IPS-18a (cell line): ENCODE results near the gene GPATCH8.

Experiments used
- H3K27ac ChIP-seq: one replicate; pipeline ENCODE4 v1.5.1; 2013; ENCODE audit warnings: low read length
- H3K27me3 ChIP-seq: one replicate; pipeline ENCODE4 v1.6.1; 2013; ENCODE audit warnings: mild to moderate bottlenecking, low read length; ENCODE audit not compliant: control insufficient read depth, insufficient read depth
- H3K36me3 ChIP-seq: one replicate; pipeline ENCODE4 v1.6.1; 2013; ENCODE audit warnings: low read depth, low read length; ENCODE audit not compliant: control insufficient read depth
- H3K4me1 ChIP-seq: one replicate; pipeline ENCODE4 v1.6.1; 2013; ENCODE audit warnings: low read depth, low read length; ENCODE audit not compliant: control insufficient read depth
- H3K4me3 ChIP-seq: one replicate; pipeline ENCODE4 v1.5.1; 2013; ENCODE audit warnings: low read length
- H3K9ac ChIP-seq: one replicate; pipeline ENCODE4 v1.6.1; 2013; ENCODE audit warnings: mild to moderate bottlenecking, low read length, moderate library complexity
- H3K9me3 ChIP-seq: one replicate; pipeline ENCODE4 v1.6.1; 2013; ENCODE audit warnings: low read depth, low read length; ENCODE audit not compliant: control insufficient read depth

The GPATCH8 gene

DNA sequence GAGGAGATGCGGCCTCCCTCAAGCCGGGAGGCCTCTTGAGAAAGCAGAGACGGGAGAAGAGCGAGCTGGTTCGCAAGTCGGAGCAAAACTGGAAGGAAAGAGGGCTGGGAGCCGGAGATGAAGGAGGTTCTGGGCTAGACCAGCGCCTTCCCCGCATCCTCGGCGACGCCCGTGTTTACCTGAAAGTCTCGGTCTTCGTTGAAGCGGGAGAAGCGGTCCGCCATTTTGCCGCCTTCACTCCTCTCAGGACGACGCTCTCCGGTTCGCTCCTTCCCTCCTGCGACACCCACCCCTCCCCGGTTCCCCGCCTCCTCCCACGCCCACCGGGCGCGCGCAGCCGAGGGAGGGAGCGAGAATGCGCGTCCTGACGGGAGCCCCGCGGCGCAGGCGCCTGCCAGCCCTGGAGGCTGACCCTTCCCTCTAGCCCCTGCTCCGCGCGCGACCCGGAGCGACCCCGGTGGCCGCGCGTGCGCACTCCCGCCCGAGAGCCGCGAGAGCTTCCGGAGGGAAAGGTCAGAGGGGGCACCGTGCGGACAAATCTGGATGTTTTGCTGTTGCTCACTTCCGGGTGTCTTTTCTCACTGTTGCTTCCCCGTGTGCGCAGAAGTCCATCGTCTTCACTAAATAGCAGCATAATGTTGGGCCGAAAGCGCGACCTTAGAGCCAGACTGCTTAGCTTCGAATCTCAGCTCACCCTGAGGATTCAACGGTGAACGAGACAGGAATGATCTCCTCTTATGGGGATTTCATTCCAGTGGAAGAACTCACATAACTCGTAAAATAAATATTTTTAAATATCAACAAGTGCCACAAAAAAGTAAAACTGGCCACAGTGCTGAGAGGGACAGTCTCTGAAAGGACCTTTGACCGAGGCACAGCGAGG is at the start of gene GPATCH8:
GPATCH8 (minus strand) TSS at position 260 of the 883 bp plus-strand sequence; CDS start at position 224, 36 bp downstream.
- no peaks in the 10 kb centered on the region for H3K27me3 ChIP-seq
- no peaks in the 10 kb centered on the region for H3K36me3 ChIP-seq
- peak within 1 kb of the TSS; percentile 68 for H3K4me3 ChIP-seq
- H3K4me1 ChIP-seq = peaks cover 7% of the 10 kb centered on the region
- no peaks in the 10 kb centered on the region for H3K9me3 ChIP-seq
- peak within 1 kb of the TSS; percentile 88 for H3K27ac ChIP-seq
- peak within 1 kb of the TSS; percentile 94 for H3K9ac ChIP-seq

DNA sequence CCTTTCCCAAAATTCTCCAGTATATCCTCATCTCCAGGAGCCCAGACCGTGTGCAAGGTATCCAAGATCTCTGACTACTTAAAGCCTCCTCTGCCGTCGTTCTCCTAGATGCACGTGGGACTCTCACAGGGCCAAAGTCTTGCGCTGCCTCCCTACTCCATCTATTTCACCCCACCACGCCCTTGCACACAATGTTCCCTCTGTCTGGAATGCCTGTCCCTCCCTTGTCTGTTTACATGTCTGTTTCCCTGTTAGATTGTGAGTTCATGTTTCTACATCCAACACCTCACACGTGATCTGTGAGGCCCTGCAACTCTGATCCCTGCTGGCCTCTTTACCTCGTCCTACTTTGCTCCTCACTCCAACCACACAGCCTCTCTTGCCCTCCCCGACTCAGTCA is 49.2 kb upstream of the GPATCH8 start:
- Histone ChIP-seq H3K27ac (no peak overlapping the region), H3K4me1 (peaks cover 34% of the 10 kb centered on the region)

DNA sequence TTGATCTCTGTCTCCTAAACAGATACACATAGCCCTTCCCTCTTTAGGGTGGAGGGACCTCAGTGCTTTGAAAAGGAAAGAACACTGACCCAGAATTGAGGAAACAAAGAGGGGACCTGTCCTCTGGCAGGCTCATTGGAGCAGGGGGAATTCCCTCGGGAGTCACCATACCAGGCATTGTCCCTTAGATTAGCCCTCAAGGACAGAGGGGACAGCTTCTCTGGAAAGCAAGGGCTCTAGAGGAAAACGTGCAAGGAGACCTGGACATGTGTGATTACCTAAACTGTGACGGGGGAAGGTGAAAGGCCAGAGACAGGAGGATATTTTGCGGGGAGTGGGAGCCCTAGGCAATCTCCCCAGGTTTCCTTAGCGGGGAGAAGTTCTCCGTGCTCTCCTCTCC is 46.5 kb upstream of the GPATCH8 start:
- H3K9me3 ChIP-seq = no peaks in the 10 kb centered on the region
- H3K9ac ChIP-seq = no peak overlapping the region
- H3K4me3 ChIP-seq = no peak overlapping the region
- peaks cover 35% of the 10 kb centered on the region for H3K4me1 ChIP-seq
- peaks cover 19% of the 10 kb centered on the region for H3K27me3 ChIP-seq
- H3K27ac ChIP-seq = no peak overlapping the region
- no peaks in the 10 kb centered on the region for H3K36me3 ChIP-seq

More for the DNA sequence above, 49.2 kb upstream of the GPATCH8 start:
- Histone ChIP-seq H3K9me3 (no peaks in the 10 kb centered on the region), H3K36me3 (no peaks in the 10 kb centered on the region), H3K27me3 (peaks cover 9% of the 10 kb centered on the region), H3K4me3 (no peak overlapping the region), H3K9ac (no peak overlapping the region)

DNA sequence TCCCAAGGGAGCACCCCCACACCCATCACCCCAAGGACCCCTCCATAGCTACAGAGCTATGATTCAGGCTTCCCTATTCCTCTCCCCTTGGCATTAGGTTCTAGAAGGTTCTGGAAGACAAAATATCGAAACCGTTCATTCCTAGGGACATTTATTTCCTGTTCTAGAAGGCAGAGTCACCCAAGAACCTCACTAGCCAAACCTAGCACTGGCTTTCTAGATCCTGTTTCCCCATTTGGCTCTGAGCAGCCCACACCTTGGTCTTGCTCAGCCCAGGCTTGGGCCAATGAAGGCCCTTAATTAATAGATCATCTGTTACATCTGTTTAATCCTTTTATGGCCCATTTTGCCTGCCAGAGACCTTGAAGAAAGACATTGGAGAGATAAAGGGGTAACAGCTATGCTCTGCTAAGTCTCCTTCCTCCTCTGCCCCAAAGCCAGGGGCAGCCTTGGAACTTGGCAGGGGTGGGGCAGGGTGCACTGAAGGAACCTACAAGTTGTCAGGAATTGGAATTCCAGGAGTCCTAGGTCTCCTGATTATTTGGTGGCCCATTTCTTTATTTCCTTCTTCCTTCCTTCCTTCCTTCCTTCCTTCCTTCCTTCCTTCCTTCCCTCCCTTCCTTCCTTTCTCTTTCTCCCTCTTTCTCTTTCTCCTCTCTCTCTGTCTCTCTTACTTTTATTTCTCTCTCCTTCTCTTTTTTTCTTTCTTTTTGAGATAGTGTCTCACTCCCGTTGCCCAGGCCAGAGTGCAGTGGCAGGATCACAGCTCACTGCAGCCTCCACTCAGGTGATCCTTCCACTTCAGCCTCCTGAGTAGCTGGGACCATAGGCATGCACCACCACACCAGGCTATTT is 45.4 kb upstream of the GPATCH8 start:
- Histone ChIP-seq H3K36me3 (no peaks in the 10 kb centered on the region), H3K27ac (no peak overlapping the region), H3K9ac (no peak overlapping the region), H3K4me1 (peaks cover 46% of the 10 kb centered on the region), H3K4me3 (no peak overlapping the region), H3K27me3 (peaks cover 30% of the 10 kb centered on the region), H3K9me3 (no peaks in the 10 kb centered on the region)

DNA sequence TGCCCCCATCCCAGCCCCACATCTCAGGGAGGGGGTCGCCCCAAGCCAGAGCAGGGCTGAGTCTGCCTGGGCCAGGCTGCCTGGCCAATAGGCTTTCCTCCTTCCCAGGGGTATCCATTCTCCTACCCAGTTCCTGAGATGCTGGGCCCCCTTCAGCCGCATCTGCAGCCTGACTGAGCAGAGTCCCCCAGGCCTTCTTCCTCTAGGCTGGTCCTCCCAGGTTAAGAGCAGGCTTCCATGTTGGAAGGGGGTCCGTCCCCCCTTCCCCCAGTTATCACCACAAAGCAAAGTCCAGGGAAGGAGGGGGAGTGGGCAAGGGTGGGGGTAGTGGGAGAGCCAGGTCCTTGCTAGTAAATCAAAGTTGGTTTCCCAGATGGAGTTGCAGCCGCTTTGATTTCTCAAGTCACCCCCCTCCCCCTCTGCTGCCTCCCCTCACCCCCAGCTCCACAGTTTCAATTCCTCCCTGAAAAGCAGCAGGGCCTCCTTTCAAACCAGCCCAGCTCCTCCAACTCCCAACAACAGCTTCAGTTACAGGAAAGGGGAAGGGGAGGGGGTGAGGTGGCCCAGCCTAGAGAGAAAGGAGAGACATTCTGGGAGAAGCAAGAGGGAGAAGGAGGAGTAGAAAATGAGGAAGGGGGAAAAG is 44.5 kb upstream of the GPATCH8 start:
- Histone ChIP-seq H3K4me1 (peaks cover 53% of the 10 kb centered on the region), H3K27ac (no peak overlapping the region), H3K36me3 (no peaks in the 10 kb centered on the region), H3K27me3 (peaks cover 30% of the 10 kb centered on the region), H3K9ac (peak overlapping the region; percentile 21), H3K9me3 (no peaks in the 10 kb centered on the region), H3K4me3 (peak overlapping the region; percentile 18)

DNA sequence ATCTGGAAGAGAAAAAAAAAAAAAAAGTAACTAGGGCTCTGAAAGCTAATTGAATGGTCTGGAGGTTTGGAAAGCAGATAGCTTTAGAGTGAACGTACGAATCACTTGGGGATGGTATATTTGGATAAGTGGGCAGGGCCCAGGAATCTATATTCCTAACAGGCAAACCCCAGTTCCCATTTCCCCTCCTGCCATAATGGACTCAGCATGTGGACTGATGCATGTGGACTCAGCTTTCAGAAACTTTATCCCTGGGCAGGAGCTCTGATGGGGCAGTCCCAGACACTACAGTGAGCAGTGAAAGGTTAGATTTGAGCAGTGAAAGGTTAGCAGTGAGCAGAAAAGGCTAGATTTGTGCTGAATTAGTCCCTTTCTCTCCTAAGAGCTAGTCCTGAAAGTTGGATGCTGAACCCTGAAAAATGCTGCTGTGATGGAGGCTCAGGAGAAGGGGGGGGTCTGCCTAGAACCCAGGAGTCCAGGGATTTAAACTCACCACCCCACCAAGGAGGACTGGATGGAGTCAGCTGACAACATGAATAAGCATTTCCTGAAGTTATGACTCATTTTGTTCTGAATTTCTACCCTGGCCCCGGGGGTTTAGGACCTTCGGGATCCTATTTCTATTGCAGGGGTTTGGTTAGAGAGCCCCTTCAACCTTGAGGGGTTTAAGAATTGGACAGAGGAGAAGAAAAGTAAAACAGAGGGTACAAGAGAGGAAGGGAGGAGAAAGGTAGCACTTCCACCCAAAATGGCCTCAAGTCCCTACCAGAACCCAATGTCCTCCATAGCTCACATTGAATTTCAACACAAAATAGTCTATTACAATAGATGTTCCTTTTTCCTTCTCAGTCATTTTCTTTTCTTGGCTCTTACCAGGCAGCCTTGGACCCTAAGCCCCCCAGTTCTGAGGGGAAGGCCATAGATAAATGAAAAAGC is 43.7 kb upstream of the GPATCH8 start:
- Histone ChIP-seq H3K4me3 (peak overlapping the region; percentile 18), H3K4me1 (peaks cover 60% of the 10 kb centered on the region), H3K27me3 (peaks cover 30% of the 10 kb centered on the region), H3K27ac (no peak overlapping the region), H3K36me3 (no peaks in the 10 kb centered on the region), H3K9ac (peak overlapping the region; percentile 21), H3K9me3 (no peaks in the 10 kb centered on the region)

DNA sequence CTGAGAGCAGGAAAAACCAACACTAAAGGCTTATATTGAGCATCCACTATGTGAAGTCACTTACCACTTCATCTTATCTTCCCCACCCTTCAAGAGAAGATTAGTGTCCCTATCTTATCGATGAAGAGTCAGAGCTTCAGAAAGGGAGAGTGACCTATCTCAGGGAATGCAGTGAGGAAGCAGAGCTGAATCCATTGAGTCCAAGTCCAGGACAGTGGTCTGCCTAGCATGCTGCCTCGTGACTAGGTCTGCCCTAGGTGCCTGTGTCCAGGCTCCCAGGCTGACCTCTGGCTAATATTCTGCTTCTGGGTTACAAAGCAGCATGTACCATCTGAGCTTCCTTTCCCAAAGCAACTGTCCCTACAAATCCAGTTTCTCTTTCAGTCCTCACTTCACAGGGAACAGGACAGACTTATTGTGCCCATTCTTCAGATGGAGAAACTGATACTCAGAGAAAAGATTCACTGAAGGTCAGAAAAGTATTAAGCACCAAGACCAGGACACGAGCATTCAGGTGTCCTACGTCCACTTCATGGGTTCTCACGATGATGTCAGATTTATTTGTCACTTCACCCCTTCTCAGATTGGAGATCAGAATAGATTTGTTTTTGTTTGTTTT is 40.8 kb upstream of the GPATCH8 start:
- Histone ChIP-seq H3K4me3 (peak overlapping the region; percentile 36), H3K9ac (no peak overlapping the region), H3K36me3 (no peaks in the 10 kb centered on the region), H3K4me1 (peaks cover 68% of the 10 kb centered on the region), H3K27me3 (peaks cover 36% of the 10 kb centered on the region), H3K27ac (peak overlapping the region; percentile 26), H3K9me3 (no peaks in the 10 kb centered on the region)

DNA sequence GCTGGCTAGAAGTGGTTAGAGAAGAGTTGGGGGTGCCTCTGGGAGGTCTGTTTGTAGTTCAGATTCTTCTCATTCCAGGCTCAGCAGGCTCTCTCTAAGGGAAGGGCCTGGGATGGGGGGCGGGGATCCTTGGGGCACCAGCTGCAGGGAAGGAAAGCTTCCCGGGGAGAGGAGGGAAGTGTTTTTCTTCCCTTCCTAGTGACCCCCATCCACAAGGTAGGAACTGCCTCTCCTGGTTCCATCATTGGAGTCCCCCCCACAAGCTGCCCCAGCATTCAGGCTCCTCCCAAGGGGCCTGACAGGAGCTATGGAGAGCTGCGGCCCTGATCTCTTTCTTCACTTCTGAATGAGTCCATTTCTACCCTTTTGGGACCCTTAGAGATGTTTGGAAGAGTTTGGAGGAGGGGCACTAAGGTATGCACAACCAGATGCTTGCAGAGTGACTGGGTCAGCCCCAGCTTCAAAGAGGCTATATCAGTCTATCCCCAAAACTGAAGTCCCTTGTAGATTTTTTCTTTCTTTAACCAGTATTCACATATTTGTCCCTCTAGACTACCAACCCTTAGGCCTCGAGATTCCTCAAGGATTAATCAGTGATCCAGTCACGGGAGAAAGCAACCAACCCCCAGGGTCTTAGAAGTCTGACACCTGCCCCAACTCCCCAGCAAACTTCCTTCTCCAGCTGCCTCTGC is 40.2 kb upstream of the GPATCH8 start:
- H3K27ac ChIP-seq = peak overlapping the region; percentile 26
- H3K9me3 ChIP-seq = no peaks in the 10 kb centered on the region
- peaks cover 43% of the 10 kb centered on the region for H3K27me3 ChIP-seq
- H3K36me3 ChIP-seq = no peaks in the 10 kb centered on the region
- H3K4me1 ChIP-seq = peaks cover 65% of the 10 kb centered on the region
- peak overlapping the region; percentile 36 for H3K4me3 ChIP-seq
- H3K9ac ChIP-seq = no peak overlapping the region

DNA sequence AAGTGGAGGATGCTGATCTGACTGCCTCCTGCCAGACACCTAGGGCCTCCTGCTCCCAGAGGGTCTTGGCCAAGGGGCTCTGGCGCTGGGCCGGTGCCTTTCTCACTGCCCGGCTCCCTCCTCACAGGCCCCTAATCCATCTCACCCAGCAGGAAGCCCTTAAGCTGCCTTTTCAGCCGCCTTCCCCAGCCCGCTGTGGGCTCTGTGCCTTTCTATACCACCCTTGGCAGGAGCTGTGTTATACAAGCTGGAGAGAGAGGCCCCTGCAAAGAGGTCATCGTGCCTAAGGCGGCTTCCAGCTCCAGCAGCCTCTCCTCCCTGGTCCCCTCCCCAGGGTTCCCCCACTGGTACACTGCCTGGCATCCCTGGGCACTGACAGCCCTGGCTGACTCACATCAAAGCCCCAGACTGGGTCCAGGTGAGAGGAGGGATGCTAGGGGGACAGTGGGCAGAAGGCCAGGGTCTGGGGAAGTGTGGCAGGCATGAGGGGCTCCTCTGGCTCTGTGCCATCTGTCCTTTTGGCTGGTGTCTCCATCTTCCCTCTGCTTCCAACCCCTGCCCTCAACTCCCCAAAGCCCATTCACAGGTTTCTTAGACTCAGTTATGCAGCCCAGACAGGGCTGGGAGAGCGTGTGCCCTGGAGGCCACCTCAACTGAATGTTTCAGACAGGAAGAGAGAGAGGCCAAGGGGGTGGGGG is 38.8 kb upstream of the GPATCH8 start:
- H3K27ac ChIP-seq = no peak overlapping the region
- H3K4me3 ChIP-seq = peak overlapping the region; percentile 36
- H3K27me3 ChIP-seq = peaks cover 55% of the 10 kb centered on the region
- H3K9ac ChIP-seq = no peak overlapping the region
- H3K9me3 ChIP-seq = no peaks in the 10 kb centered on the region
- peaks cover 54% of the 10 kb centered on the region for H3K4me1 ChIP-seq
- H3K36me3 ChIP-seq = no peaks in the 10 kb centered on the region
